ENCODE data around the gene P2RX3.

- TF ChIP-seq TAF1 (IDR thresholded peaks at IDR 0.05; ENCODE audit: borderline replicate concordance, insufficient read depth, low read length) = no peak
- TF ChIP-seq POLR2AphosphoS5 (IDR thresholded peaks at IDR 0.05; ENCODE audit: low read depth, low read length) = no peak
Measured at GRCh38 chr11:57368106-57368844, 30.1 kb downstream of the P2RX3 start.

Data from PFSK-1 (cell line).